NCI-H460 (cell line): Measurements from ENCODE around the gene FGF11. TPM values are rescaled to one million over a fixed set of nuclear protein-coding genes. Genes with fewer than 3 reads are reported as not detected.

Experiments used
- total RNA-seq: library from RNA; depleted of rRNA; stranded (reverse); fragments of >200 nt; shearing (Covaris generic); gene quantifications from 2 replicates; pipeline ENCODE4 v1.2.3, GENCODE V29; 2014; rRNA removed

FGF11 gene
- total RNA-seq, 1 experiment from 2014 or later = 1.2 TPM

Other genes with a start within 250 kb of the FGF11 start
- gene DLG4, start 219.7 kb upstream of the FGF11 start, total RNA-seq = 3.6 and 3.7 TPM in 2 replicates
- gene ACADVL, start 219.6 kb upstream of the FGF11 start, total RNA-seq = 249 and 250 TPM in 2 replicates
- gene DVL2, start 205.0 kb upstream of the FGF11 start, total RNA-seq = 49.5 and 54.9 TPM in 2 replicates
- gene PHF23, start 200.1 kb upstream of the FGF11 start, total RNA-seq = 32.5 and 38.8 TPM in 2 replicates
- 150 and 175 TPM in 2 replicates for gene GABARAP, start 197.1 kb upstream of the FGF11 start, total RNA-seq
- 46.9 and 48.4 TPM in 2 replicates for gene CTDNEP1, start 187.8 kb upstream of the FGF11 start, total RNA-seq
- 60.6 and 61.4 TPM in 2 replicates for gene ELP5, start 187.3 kb upstream of the FGF11 start, total RNA-seq
- 12.6 and 13.2 TPM in 2 replicates for gene CLDN7, start 177.0 kb upstream of the FGF11 start, total RNA-seq
- not detected in 2 replicates for gene SLC2A4, start 157.8 kb upstream of the FGF11 start, total RNA-seq
- gene YBX2, start 144.9 kb upstream of the FGF11 start, total RNA-seq = 0.06 and 0.15 TPM in 2 replicates
- 659 and 733 TPM in 2 replicates for gene EIF5A, start 131.9 kb upstream of the FGF11 start, total RNA-seq
- 63.3 and 64.2 TPM in 2 replicates for gene GPS2, start 124.2 kb upstream of the FGF11 start, total RNA-seq
- gene NEURL4, start 110.2 kb upstream of the FGF11 start, total RNA-seq = 15.0 and 22.7 TPM in 2 replicates
- gene ACAP1, start 103.0 kb upstream of the FGF11 start, total RNA-seq = 0.02 TPM in 1 of 2 replicates, not detected in the other
- 5.0 and 6.0 TPM in 2 replicates for gene KCTD11, start 87.3 kb upstream of the FGF11 start, total RNA-seq
- not detected in 2 replicates for gene TMEM95, start 84.4 kb upstream of the FGF11 start, total RNA-seq
- gene TNK1, start 58.4 kb upstream of the FGF11 start, total RNA-seq = 3.5 and 3.9 TPM in 2 replicates
- 31.3 and 32.4 TPM in 2 replicates for gene PLSCR3, start 45.0 kb upstream of the FGF11 start, total RNA-seq
- gene TMEM256, start 35.4 kb upstream of the FGF11 start, total RNA-seq = 107 and 202 TPM in 2 replicates
- 5.5 and 6.2 TPM in 2 replicates for gene NLGN2, start 31.7 kb upstream of the FGF11 start, total RNA-seq
- gene SPEM1, start 19.2 kb upstream of the FGF11 start, total RNA-seq = not detected in 2 replicates
- not detected in 2 replicates for gene SPEM2, start 13.9 kb upstream of the FGF11 start, total RNA-seq
- not detected in 2 replicates for gene SPEM3, start 10.7 kb upstream of the FGF11 start, total RNA-seq
- 6.3 and 7.9 TPM in 2 replicates for gene TMEM102, start 4.1 kb upstream of the FGF11 start, total RNA-seq
- 3.6 and 3.8 TPM in 2 replicates for gene CHRNB1, start 5.5 kb downstream of the FGF11 start, total RNA-seq
- 14.7 and 15.3 TPM in 2 replicates for gene ZBTB4, start 40.1 kb downstream of the FGF11 start, total RNA-seq
- not detected in 2 replicates for gene SLC35G6, start 41.9 kb downstream of the FGF11 start, total RNA-seq
- gene POLR2A, start 44.9 kb downstream of the FGF11 start, total RNA-seq = 27.1 and 35.3 TPM in 2 replicates
- gene TNFSF12, start 109.5 kb downstream of the FGF11 start, total RNA-seq = 6.9 and 8.1 TPM in 2 replicates
- 0.63 and 1.4 TPM in 2 replicates for gene TNFSF13, start 119.2 kb downstream of the FGF11 start, total RNA-seq
- 92.2 and 102 TPM in 2 replicates for gene SENP3, start 122.4 kb downstream of the FGF11 start, total RNA-seq
- 24.5 and 29.4 TPM in 2 replicates for gene CD68, start 140.1 kb downstream of the FGF11 start, total RNA-seq
- 107 and 133 TPM in 2 replicates for gene MPDU1, start 144.3 kb downstream of the FGF11 start, total RNA-seq
- 0.47 TPM in 1 of 2 replicates, not detected in the other for gene SOX15, start 150.6 kb downstream of the FGF11 start, total RNA-seq
- 72.6 and 73.3 TPM in 2 replicates for gene FXR2, start 175.4 kb downstream of the FGF11 start, total RNA-seq
- 51.5 and 53.9 TPM in 2 replicates for gene SAT2, start 188.3 kb downstream of the FGF11 start, total RNA-seq
- gene SHBG, start 190.6 kb downstream of the FGF11 start, total RNA-seq = 0.10 TPM in 1 of 2 replicates, not detected in the other
- not detected in 2 replicates for gene ATP1B2, start 211.4 kb downstream of the FGF11 start, total RNA-seq
- gene TP53, start 248.0 kb downstream of the FGF11 start, total RNA-seq = 44.4 and 46.2 TPM in 2 replicates
- gene WRAP53, start 249.0 kb downstream of the FGF11 start, total RNA-seq = 16.1 and 17.1 TPM in 2 replicates